Measurements from ENCODE around the gene UAP1L1. TPM values are rescaled to one million over a fixed set of nuclear protein-coding genes. Genes with fewer than 3 reads are reported as not detected.

Gene UAP1L1
- total RNA-seq, 3 donors from 2014 or later, result 6.7 to 12.0 (median 6.9) TPM

DNA sequence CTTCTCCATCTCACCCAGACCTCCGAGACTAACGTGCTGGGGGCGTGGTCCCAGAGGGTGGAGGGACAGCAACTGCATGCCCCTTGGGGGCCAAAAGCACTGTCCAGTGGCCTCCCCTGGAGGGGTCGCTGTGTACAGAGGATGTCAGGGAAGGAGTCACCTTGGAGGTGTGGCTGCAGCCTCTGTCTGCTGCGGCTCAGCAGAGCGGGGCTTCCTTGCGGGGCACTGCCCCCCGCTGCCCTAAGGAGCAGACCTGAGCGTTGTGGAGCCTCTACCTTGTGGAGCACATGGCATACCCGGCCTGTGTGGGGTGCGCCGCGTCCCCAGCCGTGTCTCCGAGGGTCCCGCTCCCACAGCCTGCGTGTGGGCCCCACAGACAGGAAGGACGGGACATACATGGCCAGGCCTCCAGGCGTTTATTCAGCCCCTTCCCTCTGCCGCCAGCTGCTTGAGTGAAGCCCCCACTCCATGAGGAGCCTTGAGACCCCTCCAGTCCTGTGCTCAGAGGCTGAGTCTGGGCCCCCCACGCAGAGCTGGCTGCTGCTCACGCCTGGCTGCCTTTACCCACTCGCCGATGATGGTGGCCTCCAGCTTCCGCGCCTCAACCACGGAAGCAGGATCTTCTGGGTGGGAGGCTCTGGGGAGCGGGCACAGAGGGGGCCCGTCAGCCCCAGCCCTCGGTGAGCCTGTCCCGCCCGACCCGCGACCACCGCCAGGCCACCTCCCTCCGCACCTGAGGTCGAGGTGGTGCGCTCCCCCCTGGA is 33.0 kb downstream of the UAP1L1 start:
- no peak for DNase-seq (ENCODE audit: low spot score in 2 of 2)
- intact Hi-C loops (cut with DNase I; ENCODE audit: low total_unique reads), result loop anchor here (10.0 kb wide), 1 partner anchor 124 kb away; the partner anchor contains the start of gene SLC34A3
- Histone ChIP-seq H3K4me1 (no peaks in the 10 kb centered on the region), H3K9me3 (no peaks in the 10 kb centered on the region), H3K4me3 (no peak overlapping the region), H3K27me3 (no peaks in the 10 kb centered on the region), H3K27ac (no peak overlapping the region), H3K36me3 (no peaks in the 10 kb centered on the region)
- TF ChIP-seq POLR2A (IDR thresholded peaks at IDR 0.05), result no peak
- TF ChIP-seq POLR2AphosphoS5 (IDR thresholded peaks at IDR 0.05), result no peak
- TF ChIP-seq, protein P1, sequence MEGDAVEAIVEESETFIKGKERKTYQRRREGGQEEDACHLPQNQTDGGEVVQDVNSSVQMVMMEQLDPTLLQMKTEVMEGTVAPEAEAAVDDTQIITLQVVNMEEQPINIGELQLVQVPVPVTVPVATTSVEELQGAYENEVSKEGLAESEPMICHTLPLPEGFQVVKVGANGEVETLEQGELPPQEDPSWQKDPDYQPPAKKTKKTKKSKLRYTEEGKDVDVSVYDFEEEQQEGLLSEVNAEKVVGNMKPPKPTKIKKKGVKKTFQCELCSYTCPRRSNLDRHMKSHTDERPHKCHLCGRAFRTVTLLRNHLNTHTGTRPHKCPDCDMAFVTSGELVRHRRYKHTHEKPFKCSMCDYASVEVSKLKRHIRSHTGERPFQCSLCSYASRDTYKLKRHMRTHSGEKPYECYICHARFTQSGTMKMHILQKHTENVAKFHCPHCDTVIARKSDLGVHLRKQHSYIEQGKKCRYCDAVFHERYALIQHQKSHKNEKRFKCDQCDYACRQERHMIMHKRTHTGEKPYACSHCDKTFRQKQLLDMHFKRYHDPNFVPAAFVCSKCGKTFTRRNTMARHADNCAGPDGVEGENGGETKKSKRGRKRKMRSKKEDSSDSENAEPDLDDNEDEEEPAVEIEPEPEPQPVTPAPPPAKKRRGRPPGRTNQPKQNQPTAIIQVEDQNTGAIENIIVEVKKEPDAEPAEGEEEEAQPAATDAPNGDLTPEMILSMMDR (IDR thresholded peaks at IDR 0.05), result no peak

DNA sequence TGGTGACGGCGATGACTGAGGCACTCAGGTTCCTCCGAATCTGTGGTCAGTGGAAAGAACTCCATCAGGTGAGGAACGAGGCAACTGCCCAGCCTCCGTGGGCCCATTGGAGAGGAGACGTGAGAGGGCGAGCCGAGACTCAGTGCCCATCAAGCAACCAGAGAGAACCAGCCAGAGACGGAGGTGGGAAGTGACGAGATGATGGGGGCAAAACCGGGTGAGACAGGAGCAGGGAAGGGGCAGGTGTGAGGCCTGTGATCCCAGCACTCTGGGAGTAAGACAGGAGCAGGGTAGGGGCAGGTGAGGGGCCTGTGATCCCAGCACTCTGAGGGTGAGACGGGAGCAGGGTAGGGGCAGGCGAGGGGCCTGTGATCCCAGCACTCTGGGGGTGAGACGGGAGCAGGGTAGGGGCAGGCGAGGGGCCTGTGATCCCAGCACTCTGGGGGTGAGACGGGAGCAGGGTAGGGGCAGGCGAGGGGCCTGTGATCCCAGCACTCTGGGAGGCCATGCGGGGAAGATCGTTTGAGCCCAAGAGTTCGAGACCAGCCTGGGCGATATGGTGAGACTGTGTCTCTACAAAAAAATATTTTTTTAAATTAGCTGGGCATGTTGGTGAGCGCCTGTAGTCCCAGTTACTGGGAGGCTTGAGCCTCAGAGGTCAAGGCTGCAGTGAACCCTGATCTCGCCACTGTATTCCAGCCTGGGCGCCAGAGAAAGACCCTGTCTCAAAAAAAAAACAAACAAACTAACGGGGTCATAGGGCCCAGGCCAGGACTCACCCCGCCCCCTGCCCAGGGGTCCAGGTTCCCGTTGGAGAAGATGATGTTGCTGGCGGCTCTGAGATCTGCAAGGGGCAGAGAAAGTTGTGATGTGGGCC is 33.8 kb downstream of the UAP1L1 start:
- Histone ChIP-seq H3K4me1 (no peaks in the 10 kb centered on the region), H3K9me3 (no peaks in the 10 kb centered on the region), H3K27me3 (no peaks in the 10 kb centered on the region), H3K27ac (no peak overlapping the region), H3K4me3 (no peak overlapping the region), H3K36me3 (no peaks in the 10 kb centered on the region)
- intact Hi-C loops (cut with DNase I; ENCODE audit: low total_unique reads), result loop anchor here (10.0 kb wide), 1 partner anchor 124 kb away; the partner anchor contains the start of gene SLC34A3
- TF ChIP-seq POLR2A (IDR thresholded peaks at IDR 0.05) (no peak), POLR2AphosphoS5 (IDR thresholded peaks at IDR 0.05) (no peak)
- TF ChIP-seq, protein P1 (IDR thresholded peaks at IDR 0.05), result no peak
- DNase-seq (ENCODE audit: low spot score in 2 of 2), result no peak

DNA sequence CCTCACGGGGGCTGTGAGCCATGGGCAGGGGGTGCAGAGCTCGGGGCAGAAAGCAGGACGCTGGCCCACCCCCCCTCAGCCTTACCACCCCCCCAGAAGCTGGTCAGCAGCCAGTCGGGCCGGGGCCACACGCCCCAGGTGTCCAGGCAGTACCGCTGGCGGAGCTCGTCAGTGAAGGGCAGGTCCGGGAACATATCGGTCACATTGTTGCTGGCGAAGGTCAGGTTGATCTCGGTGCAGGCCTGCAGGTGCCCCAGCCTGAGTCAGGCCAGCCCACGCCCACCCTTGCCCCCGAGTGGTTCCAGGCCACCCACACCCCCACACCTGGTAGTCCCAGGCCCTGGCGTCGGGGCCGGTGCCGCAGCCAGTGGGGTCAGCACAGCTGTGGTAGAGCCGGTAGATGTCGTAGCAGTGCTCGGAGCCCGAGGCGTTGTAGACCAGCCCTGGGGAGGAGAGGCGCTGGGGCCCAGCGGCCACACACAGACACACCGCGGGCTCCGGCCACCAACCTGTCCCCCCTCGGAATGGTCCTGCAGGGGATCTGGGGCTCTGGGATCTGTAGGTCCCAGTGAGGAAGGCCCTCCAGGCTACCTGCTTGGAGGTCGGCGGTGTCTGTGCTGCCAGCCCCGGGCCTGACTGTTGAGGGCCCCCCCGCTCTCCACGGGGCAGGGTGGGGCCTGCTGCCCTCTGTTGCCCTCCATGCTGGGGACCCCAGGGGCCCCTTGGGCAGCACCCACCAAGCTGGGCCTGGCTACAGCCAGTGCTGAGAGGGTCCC is 34.7 kb downstream of the UAP1L1 start:
- TF ChIP-seq, protein P1 (IDR thresholded peaks at IDR 0.05), result no peak
- no peak for TF ChIP-seq POLR2A (IDR thresholded peaks at IDR 0.05)
- TF ChIP-seq POLR2AphosphoS5 (IDR thresholded peaks at IDR 0.05), result no peak
- intact Hi-C loops (cut with DNase I; ENCODE audit: low total_unique reads), result loop anchor here (10.0 kb wide), 1 partner anchor 123 kb away; the partner anchor contains the start of gene SLC34A3
- no peak overlapping the region for H3K27ac ChIP-seq
- H3K4me3 ChIP-seq, result no peak overlapping the region
- H3K36me3 ChIP-seq, result no peaks in the 10 kb centered on the region
- H3K4me1 ChIP-seq, result no peaks in the 10 kb centered on the region
- H3K9me3 ChIP-seq, result no peaks in the 10 kb centered on the region
- no peak for DNase-seq (ENCODE audit: low spot score in 2 of 2)
- H3K27me3 ChIP-seq, result no peaks in the 10 kb centered on the region

DNA sequence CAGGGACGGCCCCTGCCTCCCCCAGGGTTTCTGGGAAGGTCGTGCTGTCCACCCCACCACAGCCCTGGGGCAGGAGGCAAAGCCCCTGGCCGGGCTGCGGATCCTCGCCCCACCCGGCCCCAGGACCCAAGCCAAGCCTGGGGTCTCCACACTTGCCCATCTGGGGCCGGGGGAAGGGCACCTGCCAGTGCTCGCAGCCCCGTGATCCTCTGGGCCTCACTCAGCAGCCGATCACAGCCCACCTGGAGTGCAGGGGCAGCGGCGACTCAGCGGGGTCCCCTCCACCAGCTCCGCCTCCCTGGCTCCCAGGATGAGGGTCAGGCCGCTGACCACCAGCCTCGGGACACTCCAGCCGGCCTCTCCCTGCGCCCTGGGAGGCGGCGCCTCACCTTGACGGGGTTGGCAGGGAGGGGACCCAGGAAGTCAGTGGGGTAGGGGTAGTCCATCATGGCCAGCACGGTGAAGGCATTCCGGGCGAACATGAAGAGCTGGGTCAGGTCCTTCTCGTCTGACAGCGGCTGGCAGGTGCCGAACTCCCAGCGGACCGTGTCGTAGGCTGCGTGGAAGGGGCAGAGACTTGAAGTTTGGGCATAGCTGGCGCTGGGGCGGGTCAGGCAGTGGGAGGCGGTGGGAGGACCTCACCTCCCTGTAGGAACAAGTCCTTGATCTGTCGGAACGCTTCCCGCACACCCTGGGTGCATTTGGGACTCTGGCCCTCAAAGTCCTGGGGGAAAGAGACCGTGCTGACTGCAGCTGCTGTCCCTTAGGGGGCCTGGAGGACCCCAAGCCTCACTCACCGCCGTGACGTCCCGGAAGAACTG is 35.5 kb downstream of the UAP1L1 start:
- H3K4me3 ChIP-seq, result no peak overlapping the region
- intact Hi-C loops (cut with DNase I; ENCODE audit: low total_unique reads), result loop anchor here (10.0 kb wide), 1 partner anchor 122 kb away; the partner anchor contains the start of gene SLC34A3
- H3K27ac ChIP-seq, result no peak overlapping the region
- H3K4me1 ChIP-seq, result no peaks in the 10 kb centered on the region
- no peaks in the 10 kb centered on the region for H3K9me3 ChIP-seq
- TF ChIP-seq POLR2A (IDR thresholded peaks at IDR 0.05), result no peak
- no peak for TF ChIP-seq POLR2AphosphoS5 (IDR thresholded peaks at IDR 0.05)
- TF ChIP-seq, protein P1 (IDR thresholded peaks at IDR 0.05), result no peak
- no peaks in the 10 kb centered on the region for H3K27me3 ChIP-seq
- DNase-seq (ENCODE audit: low spot score in 2 of 2), result no peak
- H3K36me3 ChIP-seq, result no peaks in the 10 kb centered on the region

Measured in breast epithelium (tissue), 4 donors.